Measurements from ENCODE around the gene VEGFA.

VEGFA gene

DNA sequence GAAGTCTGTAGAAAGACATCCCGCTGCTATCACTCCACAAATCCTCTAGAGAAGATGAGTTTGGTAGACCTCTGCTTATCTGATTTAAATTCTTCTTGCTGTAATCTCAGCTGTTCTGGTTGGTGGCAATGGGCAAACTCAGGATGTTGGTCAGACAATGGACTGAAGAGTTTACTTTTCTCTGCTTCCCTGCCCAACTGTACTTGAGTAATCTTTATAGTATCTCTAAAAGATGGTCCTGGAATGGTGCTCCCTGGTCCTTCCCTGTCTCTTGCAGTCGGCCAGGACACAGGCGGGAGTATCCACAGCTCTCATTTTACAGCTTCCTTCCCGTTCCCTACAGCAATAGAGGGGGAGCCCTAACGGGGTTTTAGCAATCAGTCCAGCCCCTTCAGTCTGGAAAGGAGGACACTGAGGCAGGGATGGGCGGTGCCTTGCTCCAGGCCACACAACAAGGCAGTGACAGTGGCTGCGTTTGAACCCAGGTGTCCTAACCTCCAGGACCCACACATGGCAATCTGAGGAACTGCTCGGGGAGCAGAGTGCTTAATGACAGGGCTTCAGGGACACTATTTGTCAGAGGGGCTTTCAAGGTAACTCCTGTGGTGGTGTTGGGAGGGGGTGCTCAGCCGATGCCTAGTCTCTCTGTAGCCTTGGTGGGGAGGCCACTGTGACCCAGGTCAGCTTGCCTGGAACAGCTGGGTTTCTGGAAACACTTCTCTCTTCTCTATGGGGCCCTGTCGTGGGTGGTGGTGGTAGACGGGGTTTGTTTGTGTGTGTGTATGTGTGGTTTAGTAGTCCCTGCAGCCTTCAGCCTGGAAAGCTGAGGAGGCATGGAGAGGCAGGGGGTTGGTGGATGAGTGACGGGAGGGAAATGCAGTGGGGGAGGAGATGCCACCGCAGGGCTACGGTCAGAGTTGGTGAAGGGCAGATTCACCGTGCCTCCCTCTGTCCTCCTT, 9.5 kb upstream of the VEGFA start:
- DNase-seq: no peak

DNA sequence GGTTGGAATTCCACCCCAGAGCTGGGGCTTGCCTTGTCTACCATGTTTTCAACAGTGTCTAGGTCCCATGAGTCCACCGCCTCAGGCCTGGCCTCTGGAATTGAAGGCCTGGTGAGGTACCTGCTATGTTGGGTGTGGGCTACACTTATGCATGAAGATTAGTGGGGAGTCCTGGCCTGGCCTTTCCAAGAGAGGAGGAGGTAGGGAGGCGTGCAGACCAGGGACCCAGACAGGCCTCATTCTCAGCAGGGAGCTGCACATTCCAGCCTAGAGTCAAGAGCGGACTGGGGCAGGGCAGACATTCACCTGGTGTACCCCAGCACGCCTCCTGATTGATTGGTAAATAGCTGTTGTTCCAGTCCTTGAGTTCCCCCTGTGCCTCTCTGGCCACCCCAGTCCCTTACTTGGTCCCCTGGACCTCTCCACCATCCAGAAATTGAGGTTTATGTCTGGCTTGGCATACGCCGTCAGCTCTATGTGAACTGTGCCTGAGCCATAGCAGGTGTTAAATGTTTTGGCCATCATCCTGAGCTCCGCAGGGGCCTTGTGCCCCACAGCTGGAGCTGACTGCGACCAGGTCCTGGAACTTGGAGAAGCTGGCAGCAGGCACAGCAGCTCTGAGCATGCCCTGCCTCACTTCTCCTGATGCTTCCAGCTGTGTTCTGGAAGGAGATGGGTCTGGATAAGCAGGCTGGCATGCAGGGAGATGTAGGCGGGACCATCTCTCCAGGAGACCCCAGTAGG, 8.2 kb upstream of the VEGFA start:
- DNase-seq: no peak

DNA sequence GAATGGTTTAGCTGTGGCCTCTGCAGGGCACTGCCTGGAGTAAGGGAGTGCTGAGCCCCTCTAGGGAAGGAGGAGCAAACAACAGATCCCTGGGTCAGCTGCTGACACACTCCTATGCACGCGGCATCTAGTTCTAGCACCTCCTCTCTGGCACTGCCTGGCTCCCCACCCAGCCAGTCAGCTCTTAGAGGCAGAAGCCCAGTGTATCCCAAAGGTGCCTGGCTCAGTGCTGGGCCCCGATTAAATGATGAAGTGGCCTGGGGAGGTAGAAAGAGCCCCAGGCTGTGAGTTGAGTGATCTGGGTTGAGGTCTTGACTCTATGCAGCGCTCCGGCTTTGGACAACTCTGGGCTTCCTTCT, 7.6 kb upstream of the VEGFA start:
- no peak for DNase-seq

DNA sequence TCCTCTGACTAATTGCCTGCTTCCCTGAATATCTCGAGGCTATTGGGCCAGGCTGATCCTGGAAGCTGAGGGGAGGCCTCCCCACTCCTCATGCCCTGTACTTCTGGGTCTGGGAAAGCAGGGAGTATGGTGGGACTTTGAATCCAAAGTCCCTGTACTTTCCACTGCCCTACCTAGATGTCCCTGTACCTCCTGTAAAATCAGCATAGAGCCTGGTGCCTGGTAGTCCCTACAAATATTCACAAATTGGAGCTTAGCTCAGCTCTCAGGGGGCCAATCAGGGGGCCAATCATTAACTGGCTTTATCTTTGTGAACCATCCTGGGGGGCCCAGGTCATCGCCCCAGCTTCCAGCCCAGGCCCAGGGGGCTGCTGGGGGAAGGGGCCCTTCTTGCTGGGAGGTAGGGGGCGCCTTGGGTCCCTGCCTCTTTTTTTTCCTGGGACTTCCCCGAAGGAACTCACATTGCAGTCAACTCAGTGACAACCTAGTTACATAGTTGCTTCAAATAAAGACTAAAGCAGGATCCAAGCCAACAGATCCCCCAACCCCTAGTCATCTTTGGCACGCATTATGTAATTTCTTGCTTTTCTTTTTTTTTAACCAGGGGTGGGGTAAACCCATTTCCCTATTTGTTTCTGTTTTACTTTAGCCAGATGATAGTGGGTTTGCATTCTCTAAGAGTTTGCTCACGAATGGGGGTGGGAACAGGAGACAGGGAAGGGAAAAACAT, 6.9 kb upstream of the VEGFA start:
- no peak for DNase-seq

DNA sequence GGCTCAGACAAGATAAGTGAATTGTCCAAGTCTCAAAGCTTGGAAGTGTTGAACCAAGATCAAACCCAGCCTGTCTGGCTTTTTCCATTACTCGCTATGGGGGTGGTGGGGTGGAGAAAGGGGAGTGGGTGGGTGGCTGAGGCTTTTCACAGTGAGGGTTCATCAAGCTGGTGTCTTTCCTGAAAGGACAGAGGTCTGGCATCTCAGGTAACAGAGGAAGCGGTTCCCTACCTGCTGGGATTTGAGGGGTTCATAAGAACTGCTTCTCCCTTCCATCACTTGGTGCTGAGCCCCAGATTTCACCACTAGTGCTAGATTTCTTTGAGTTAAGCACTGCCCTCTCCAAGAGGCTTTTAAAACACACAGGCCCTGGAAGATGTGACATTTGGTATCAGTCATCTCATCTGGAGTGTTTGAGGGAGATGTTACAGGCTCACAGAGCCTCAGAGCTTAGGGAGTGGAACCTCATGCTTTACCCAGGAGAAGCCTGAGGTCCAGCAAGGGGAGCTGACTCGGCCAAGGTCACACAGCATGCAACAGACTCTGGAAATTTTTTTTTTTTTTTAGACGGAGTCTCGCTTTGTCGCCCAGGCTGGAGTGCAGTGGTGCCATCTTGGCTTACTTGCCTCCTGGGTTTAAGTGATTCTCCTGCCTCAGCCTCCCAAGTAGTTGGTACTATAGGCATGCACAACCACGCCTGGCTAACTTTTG, 6.0 kb upstream of the VEGFA start:
- DNase-seq: no peak

DNA sequence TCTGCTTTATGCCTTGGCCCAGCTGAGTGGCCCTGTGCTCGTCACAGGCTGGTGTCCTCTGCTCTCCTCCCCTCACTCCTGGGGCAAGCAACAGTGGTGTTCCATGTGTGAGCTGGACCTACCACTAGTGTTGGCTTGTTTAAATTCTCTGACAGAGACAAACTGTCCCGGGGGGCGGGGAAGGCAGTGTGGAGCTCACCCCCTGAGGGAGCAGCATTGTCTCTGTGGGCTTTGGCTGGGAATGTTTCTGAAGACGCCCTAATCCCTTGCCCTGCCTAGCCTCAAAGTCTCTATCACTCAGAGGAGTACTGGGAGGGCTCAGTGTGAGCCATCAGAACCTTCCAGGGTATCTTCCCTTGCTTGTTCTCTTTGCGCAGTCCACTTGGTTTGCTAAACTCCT, 5.2 kb upstream of the VEGFA start:
- no peak for DNase-seq

DNA sequence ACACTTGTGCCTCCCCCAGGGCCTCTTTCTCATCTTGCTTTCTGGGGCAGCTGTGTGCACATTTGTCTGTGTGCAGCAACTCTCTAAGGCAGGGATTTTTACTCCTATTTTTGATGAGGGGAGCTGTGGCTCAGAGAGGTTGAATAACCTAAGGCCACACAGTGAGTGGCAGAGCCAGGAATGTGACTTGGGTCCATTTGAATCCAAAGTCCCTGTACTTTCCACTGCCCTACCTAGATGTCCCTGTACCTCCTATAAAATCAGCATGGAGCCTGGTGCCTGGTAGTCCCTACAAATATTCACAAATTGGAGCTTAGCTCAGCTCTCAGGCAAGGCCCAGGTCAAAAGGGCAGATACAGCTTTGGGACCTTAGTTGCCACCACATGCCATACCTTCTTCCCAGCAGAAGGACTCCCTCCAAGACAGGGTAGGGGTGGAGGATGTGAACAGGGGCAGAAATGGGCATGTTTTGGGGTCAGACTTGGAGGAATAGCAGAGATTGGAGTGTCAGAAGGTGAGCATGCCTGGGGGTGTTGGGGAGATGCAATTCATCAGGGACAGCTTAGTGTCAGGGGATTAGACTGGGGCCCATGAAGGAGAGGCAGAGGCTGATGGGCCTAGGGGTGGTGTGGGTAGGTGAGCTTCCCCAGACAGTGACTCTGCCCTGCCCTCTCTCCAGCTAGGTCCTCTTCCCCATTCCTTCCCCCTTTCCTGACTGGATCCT, 4.1 kb upstream of the VEGFA start:
- DNase-seq: no peak

DNA sequence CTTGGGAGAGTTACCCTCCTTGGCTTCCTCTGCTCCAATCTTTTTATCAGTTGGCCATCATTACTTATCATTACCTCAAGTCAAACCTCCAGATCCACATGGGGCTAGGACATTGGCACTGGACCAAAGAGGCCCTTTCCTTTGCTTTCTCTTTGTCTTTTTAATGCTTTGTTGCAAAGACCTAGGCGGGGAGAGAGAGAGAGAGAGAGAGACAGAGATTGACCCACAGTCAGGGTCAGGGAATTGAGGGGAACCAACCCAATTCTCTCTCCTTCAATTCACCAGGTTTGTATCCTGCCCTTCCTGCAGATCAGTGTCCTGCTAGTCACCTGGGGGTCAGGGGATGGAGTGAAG, 3.5 kb upstream of the VEGFA start:
- no peak for DNase-seq

DNA sequence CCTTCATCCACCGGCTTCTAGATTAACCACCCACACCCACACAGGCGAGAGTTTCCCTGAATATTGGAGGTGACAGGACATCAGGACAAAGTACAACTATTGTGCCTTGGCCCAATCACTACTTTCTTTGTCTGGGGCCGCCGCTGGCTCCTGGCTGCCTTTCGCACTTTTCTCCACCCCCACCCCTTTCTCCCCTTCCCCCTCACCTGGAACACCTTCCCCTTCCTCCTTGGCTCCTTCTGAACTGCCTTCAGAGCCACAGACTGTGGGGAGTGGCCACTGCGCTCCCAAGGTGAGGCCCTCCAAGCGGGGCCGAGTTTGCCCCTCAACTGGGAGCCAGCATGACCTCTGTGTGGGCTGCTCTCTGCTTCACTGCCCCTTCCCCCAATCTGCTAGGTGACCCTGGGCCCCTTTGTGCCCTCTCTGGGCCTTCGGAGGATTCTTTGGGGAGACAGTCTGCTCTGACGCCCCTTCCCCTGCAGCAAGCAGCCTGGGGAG, 3.0 kb upstream of the VEGFA start:
- no peak for DNase-seq

DNA sequence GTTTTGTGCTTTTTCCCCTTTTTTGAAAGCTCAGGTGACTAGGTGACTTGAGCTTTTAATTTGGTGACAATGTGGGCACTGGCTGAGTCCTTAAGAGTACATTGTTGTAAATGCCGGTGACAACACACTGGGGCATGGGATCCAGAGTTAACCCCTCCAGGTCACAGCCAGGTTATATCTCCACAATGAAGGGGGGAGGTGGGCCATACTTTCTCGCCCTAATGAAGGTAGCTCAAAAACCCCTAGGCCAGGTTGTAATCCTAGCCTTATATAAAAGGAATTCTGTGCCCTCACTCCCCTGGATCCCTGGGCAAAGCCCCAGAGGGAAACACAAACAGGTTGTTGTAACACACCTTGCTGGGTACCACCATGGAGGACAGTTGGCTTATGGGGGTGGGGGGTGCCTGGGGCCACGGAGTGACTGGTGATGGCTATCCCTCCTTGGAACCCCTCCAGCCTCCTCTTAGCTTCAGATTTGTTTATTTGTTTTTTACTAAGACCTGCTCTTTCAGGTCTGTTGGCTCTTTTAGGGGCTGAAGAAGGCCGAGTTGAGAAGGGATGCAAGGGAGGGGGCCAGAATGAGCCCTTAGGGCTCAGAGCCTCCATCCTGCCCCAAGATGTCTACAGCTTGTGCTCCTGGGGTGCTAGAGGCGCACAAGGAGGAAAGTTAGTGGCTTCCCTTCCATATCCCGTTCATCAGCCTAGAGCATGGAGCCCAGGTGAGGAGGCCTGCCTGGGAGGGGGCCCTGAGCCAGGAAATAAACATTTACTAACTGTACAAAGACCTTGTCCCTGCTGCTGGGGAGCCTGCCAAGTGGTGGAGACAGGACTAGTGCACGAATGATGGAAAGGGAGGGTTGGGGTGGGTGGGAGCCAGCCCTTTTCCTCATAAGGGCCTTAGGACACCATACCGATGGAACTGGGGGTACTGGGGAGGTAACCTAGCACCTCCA, 2.2 kb upstream of the VEGFA start:
- no peak for DNase-seq

DNA sequence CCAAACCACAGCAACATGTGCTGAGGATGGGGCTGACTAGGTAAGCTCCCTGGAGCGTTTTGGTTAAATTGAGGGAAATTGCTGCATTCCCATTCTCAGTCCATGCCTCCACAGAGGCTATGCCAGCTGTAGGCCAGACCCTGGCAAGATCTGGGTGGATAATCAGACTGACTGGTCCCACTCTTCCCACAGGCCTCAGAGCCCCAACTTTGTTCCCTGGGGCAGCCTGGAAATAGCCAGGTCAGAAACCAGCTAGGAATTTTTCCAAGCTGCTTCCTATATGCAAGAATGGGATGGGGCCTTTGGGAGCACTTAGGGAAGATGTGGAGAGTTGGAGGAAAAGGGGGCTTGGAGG, 1.5 kb upstream of the VEGFA start:
- DNase-seq: no peak

DNA sequence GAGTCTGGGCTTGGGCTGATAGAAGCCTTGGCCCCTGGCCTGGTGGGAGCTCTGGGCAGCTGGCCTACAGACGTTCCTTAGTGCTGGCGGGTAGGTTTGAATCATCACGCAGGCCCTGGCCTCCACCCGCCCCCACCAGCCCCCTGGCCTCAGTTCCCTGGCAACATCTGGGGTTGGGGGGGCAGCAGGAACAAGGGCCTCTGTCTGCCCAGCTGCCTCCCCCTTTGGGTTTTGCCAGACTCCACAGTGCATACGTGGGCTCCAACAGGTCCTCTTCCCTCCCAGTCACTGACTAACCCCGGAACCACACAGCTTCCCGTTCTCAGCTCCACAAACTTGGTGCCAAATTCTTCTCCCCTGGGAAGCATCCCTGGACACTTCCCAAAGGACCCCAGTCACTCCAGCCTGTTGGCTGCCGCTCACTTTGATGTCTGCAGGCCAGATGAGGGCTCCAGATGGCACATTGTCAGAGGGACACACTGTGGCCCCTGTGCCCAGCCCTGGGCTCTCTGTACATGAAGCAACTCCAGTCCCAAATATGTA, 957 bp upstream of the VEGFA start:
- peak; percentile 60 for DNase-seq

DNA sequence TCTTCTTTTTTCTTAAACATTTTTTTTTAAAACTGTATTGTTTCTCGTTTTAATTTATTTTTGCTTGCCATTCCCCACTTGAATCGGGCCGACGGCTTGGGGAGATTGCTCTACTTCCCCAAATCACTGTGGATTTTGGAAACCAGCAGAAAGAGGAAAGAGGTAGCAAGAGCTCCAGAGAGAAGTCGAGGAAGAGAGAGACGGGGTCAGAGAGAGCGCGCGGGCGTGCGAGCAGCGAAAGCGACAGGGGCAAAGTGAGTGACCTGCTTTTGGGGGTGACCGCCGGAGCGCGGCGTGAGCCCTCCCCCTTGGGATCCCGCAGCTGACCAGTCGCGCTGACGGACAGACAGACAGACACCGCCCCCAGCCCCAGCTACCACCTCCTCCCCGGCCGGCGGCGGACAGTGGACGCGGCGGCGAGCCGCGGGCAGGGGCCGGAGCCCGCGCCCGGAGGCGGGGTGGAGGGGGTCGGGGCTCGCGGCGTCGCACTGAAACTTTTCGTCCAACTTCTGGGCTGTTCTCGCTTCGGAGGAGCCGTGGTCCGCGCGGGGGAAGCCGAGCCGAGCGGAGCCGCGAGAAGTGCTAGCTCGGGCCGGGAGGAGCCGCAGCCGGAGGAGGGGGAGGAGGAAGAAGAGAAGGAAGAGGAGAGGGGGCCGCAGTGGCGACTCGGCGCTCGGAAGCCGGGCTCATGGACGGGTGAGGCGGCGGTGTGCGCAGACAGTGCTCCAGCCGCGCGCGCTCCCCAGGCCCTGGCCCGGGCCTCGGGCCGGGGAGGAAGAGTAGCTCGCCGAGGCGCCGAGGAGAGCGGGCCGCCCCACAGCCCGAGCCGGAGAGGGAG, 580 bp downstream of the VEGFA start:
- peak; percentile 59 for DNase-seq

DNA sequence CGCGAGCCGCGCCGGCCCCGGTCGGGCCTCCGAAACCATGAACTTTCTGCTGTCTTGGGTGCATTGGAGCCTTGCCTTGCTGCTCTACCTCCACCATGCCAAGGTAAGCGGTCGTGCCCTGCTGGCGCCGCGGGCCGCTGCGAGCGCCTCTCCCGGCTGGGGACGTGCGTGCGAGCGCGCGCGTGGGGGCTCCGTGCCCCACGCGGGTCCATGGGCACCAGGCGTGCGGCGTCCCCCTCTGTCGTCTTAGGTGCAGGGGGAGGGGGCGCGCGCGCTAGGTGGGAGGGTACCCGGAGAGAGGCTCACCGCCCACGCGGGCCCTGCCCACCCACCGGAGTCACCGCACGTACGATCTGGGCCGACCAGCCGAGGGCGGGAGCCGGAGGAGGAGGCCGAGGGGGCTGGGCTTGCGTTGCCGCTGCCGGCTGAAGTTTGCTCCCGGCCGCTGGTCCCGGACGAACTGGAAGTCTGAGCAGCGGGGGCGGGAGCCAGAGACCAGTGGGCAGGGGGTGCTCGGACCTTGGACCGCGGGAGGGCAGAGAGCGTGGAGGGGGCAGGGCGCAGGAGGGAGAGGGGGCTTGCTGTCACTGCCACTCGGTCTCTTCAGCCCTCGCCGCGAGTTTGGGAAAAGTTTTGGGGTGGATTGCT, 1.3 kb downstream of the VEGFA start:
- peak; percentile 72 for DNase-seq

DNA sequence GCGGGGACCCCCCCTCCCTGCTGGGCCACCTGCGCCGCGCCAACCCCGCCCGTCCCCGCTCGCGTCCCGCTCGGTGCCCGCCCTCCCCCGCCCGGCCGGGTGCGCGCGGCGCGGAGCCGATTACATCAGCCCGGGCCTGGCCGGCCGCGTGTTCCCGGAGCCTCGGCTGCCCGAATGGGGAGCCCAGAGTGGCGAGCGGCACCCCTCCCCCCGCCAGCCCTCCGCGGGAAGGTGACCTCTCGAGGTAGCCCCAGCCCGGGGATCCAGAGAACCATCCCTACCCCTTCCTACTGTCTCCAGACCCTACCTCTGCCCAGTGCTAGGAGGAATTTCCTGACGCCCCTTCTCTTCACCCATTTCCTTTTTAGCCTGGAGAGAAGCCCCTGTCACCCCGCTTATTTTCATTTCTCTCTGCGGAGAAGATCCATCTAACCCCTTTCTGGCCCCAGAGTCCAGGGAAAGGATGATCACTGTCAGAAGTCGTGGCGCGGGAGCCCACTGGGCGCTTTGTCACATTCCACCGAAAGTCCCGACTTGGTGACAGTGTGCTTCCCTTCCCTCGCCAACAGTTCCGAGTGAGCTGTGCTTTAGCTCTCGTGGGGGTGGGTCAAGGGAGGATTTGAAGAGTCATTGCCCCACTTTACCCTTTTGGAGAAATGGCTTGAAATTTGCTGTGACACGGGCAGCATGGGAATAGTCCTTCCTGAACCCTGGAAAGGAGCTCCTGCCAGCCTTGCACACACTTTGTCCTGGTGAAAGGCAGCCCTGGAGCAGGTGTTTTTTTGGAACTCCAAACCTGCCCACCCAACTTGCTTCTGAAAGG, 2.1 kb downstream of the VEGFA start:
- peak; percentile 51 for DNase-seq

DNA sequence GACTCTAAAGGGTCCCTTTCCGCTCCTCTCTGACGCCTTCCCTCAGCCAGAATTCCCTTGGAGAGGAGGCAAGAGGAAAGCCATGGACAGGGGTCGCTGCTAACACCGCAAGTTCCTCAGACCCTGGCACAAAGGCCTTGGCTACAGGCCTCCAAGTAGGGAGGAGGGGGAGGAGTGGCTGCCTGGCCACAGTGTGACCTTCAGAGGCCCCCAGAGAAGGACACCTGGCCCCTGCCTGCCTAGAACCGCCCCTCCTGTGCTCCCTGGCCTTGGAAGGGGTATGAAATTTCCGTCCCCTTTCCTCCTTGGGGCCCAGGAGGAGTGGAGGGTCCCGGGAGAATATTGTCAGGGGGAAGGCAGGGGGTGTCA, 2.7 kb downstream of the VEGFA start:
- DNase-seq: no peak

DNA sequence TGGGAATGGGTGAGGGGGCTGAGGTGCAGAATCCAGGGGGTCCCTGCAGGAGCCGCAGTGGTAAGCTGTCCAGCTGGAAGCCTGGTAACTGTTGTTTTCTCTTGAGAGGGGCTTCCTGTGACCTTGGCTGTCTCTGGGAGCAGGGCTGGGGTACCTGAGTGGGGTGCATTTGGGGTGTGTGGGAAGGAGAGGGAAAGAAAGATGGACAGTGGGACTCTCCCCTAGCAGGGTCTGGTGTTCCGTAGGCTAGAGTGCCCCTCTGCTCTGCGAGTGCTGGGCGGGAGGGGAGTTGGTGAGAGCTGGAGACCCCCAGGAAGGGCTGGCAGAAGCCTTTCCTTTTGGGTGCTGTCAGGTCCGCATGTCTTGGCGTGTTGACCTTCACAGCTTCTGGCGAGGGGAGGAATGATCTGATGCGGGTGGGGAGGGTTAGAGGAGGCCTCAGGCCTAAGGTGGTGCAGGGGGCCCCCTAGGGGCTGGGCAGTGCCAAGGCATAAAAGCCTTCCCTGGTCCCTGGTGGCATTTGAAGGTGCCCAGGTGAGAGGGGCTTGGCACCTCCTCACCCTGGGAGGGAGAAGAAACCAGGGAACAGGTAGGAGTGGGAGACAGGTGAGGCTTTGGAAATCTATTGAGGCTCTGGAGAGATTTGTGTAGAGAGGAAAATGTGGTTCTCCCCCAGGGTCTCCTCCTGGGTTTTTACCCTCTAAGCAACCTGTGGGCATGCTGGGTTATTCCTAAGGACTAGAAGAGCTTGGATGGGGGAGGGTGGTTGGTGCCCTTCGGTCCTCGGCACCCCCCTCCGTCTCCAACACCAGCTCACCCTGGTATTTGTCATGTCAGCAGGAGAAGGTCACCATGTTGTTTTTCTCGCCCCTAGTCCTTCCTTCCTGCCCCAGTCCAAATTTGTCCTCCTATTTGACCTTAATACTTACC, 3.3 kb downstream of the VEGFA start:
- peak; percentile 62 for DNase-seq
